ENCODE data around the gene HIPK2.

GRCh38 chr7:139741789-139742344, 35.9 kb downstream of the HIPK2 start:
- TF ChIP-seq, protein P1, sequence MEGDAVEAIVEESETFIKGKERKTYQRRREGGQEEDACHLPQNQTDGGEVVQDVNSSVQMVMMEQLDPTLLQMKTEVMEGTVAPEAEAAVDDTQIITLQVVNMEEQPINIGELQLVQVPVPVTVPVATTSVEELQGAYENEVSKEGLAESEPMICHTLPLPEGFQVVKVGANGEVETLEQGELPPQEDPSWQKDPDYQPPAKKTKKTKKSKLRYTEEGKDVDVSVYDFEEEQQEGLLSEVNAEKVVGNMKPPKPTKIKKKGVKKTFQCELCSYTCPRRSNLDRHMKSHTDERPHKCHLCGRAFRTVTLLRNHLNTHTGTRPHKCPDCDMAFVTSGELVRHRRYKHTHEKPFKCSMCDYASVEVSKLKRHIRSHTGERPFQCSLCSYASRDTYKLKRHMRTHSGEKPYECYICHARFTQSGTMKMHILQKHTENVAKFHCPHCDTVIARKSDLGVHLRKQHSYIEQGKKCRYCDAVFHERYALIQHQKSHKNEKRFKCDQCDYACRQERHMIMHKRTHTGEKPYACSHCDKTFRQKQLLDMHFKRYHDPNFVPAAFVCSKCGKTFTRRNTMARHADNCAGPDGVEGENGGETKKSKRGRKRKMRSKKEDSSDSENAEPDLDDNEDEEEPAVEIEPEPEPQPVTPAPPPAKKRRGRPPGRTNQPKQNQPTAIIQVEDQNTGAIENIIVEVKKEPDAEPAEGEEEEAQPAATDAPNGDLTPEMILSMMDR (conservative IDR thresholded peaks at IDR 0.05; ENCODE audit: low read depth, low read length) = no peak
- TF ChIP-seq EZH2 (IDR thresholded peaks at IDR 0.05; ENCODE audit: borderline replicate concordance, low read depth, low read length, poor library complexity, severe bottlenecking) = no peak
